UCSD-AML1 (cell line): Measurements from ENCODE around the gene ZMPSTE24.
"Not testable (repeated sequence)": the region's sequence is repeated elsewhere in the genome, so short reads cannot be mapped to it uniquely, and the experiment has no call there.

Experiments used
- DNase-seq: peaks from one replicate; lab custom pipeline; 2025; ENCODE audit not compliant: unreplicated experiment; lab: John Stamatoyannopoulos, UW

ZMPSTE24 gene

GRCh38 chr1:40316595-40317393 is 58.8 kb downstream of the ZMPSTE24 start, which contains the start of gene COL9A2:
COL9A2 (minus strand) TSS chr1:40317286; CDS start chr1:40317197, 89 bp downstream.
- DNase-seq, result no peak

GRCh38 chr1:40317394-40318074 is 59.5 kb downstream of the ZMPSTE24 start:
- DNase-seq, result no peak

- DNase-seq, result no peak
Observed at GRCh38 chr1:40318476-40318875, 60.4 kb downstream of the ZMPSTE24 start.

GRCh38 chr1:40318970-40319621 is 61.1 kb downstream of the ZMPSTE24 start:
- no peak for DNase-seq

GRCh38 chr1:40331403-40331802 is 73.4 kb downstream of the ZMPSTE24 start:
- DNase-seq, result not testable (repeated sequence)

GRCh38 chr1:40332695-40333094 is 74.7 kb downstream of the ZMPSTE24 start:
- no peak for DNase-seq

GRCh38 chr1:40337443-40337842 is 79.4 kb downstream of the ZMPSTE24 start:
- no peak for DNase-seq

GRCh38 chr1:40338745-40339419 is 80.8 kb downstream of the ZMPSTE24 start:
- DNase-seq, result peak; percentile 82

GRCh38 chr1:40339420-40340323 is 81.6 kb downstream of the ZMPSTE24 start:
- no peak for DNase-seq

- no peak for DNase-seq
Observed at GRCh38 chr1:40341491-40342380, 83.7 kb downstream of the ZMPSTE24 start.

GRCh38 chr1:40342381-40342717 is 84.3 kb downstream of the ZMPSTE24 start:
- DNase-seq, result not testable (repeated sequence)
